HEK293 (cell line): ENCODE measurements around the gene B3GNT8.

Experiments
- IKZF3 ChIP-seq: fragments of 450-650 bp; IDR thresholded peaks from 2 replicates; pipeline ENCODE4 v1.5.0; 2018; ENCODE audit warnings: missing biosample characterization, mild to moderate bottlenecking, missing genetic modification characterization, moderate library complexity
- PRDM10 ChIP-seq: fragments of 450-650 bp; formaldehyde crosslinking; IDR thresholded peaks from 2 replicates; pipeline ENCODE4 v1.5.1; 2016; ENCODE audit warnings: missing biosample characterization, missing genetic modification characterization
- SCRT1 ChIP-seq: fragments of 450-650 bp; formaldehyde crosslinking; IDR thresholded peaks from 2 replicates; pipeline ENCODE4 v1.5.1; 2016; ENCODE audit warnings: missing biosample characterization, missing genetic modification characterization, borderline replicate concordance
- SP7 ChIP-seq: fragments of 450-650 bp; formaldehyde crosslinking; IDR thresholded peaks from 2 replicates; pipeline ENCODE4 v1.5.1; 2016; ENCODE audit warnings: missing biosample characterization, missing genetic modification characterization
- ZBTB20 ChIP-seq: fragments of 450-650 bp; formaldehyde crosslinking; IDR thresholded peaks from 2 replicates; pipeline ENCODE4 v1.5.1; 2016; ENCODE audit warnings: missing biosample characterization, missing genetic modification characterization
- ZNF341 ChIP-seq: fragments of 450-650 bp; formaldehyde crosslinking; IDR thresholded peaks from 2 replicates; pipeline ENCODE4; 2016; ENCODE audit warnings: low read depth, missing biosample characterization, missing genetic modification characterization
- ZNF394 ChIP-seq: fragments of 450-650 bp; formaldehyde crosslinking; IDR thresholded peaks from 2 replicates; pipeline ENCODE4 v1.5.1; 2016; ENCODE audit warnings: missing biosample characterization, missing genetic modification characterization, mild to moderate bottlenecking, moderate library complexity, borderline replicate concordance
- ZNF423 ChIP-seq: fragments of 450-650 bp; formaldehyde crosslinking; IDR thresholded peaks from 2 replicates; pipeline ENCODE4 v1.5.1; 2016; ENCODE audit warnings: missing biosample characterization, missing genetic modification characterization
- ZNF449 ChIP-seq: fragments of 450-650 bp; formaldehyde crosslinking; IDR thresholded peaks from 2 replicates; pipeline ENCODE4 v1.5.1; 2017; ENCODE audit warnings: missing biosample characterization, mild to moderate bottlenecking, missing genetic modification characterization, moderate library complexity
- ZNF473 ChIP-seq: fragments of 450-650 bp; formaldehyde crosslinking; IDR thresholded peaks from 2 replicates; pipeline ENCODE4 v1.5.1; 2017; ENCODE audit warnings: missing biosample characterization, missing genetic modification characterization
- ZNF518A ChIP-seq: fragments of 450-650 bp; formaldehyde crosslinking; conservative IDR thresholded peaks from 2 replicates; pipeline ENCODE4 v1.5.1; 2016; ENCODE audit warnings: low read depth, missing biosample characterization, missing genetic modification characterization
- ZNF639 ChIP-seq: fragments of 450-650 bp; formaldehyde crosslinking; IDR thresholded peaks from 2 replicates; pipeline ENCODE4 v1.5.1; 2016; ENCODE audit warnings: missing biosample characterization, missing genetic modification characterization
- ZNF701 ChIP-seq: fragments of 450-650 bp; formaldehyde crosslinking; IDR thresholded peaks from 2 replicates; pipeline ENCODE4 v1.5.1; 2016; ENCODE audit warnings: missing biosample characterization, missing genetic modification characterization

The B3GNT8 gene

GRCh38 chr19:41439441-41440222, 12.5 kb upstream of the B3GNT8 start, which contains the start of gene DMAC2 (continued):
- TF ChIP-seq ZNF518A (tag by site-specific recombination) (peak; percentile 79), ZNF473 (tag by site-specific recombination) (no peak), SP7 (tag by site-specific recombination) (peak; percentile 85), ZBTB20 (peak; percentile 43; the same call in 1 of the 2 replicates), SCRT1 (peak; percentile 99), ZNF394 (tag by site-specific recombination) (peak; percentile 74; the same call in 1 of the 2 replicates), IKZF3 (tag by site-specific recombination) (peak; percentile 93), ZNF449 (tag by site-specific recombination) (no peak), ZNF639 (0 out of 2 replicates have a peak, but pooled peaks have one; percentile 59), ZNF341 (tag by site-specific recombination) (peak; percentile 94), PRDM10 (tag by site-specific recombination) (peak; percentile 78), ZNF423 (tag by site-specific recombination) (no peak), ZNF701 (tag by site-specific recombination) (no peak)
